HG02884 (cell line): ENCODE results near the gene RTP3.

ENCODE experiments used
- ATAC-seq: cut with Tn5 transposase; IDR thresholded peaks from one replicate; pipeline ENCODE4 v1.9.1; 2021; ENCODE audit warnings: mild to moderate bottlenecking, moderate library complexity; ENCODE audit not compliant: unreplicated experiment

Gene RTP3

GRCh38 chr3:46497556-46498265 is at the start of gene RTP3:
RTP3 (plus strand) TSS chr3:46497976; CDS start chr3:46498063, 87 bp downstream.
- ATAC-seq: no peak

- no peak for ATAC-seq
Measured at GRCh38 chr3:46448721-46449120, 49.1 kb upstream of the RTP3 start.

- ATAC-seq: no peak
Measured at GRCh38 chr3:46449755-46450552, 47.8 kb upstream of the RTP3 start.

- no peak for ATAC-seq
Measured at GRCh38 chr3:46453526-46454208, 44.1 kb upstream of the RTP3 start.

GRCh38 chr3:46454209-46454595 is 43.6 kb upstream of the RTP3 start:
- ATAC-seq: no peak

- no peak for ATAC-seq
Measured at GRCh38 chr3:46454606-46455005, 43.2 kb upstream of the RTP3 start.

GRCh38 chr3:46455231-46456115 is 42.3 kb upstream of the RTP3 start:
- no peak for ATAC-seq

- ATAC-seq: no peak
Measured at GRCh38 chr3:46456118-46456517, 41.7 kb upstream of the RTP3 start.

- ATAC-seq: no peak
Measured at GRCh38 chr3:46460051-46460450, 37.7 kb upstream of the RTP3 start.

- ATAC-seq: no peak
Measured at GRCh38 chr3:46462111-46462510, 35.7 kb upstream of the RTP3 start.

- no peak for ATAC-seq
Measured at GRCh38 chr3:46462511-46462910, 35.3 kb upstream of the RTP3 start.

GRCh38 chr3:46463120-46463867 is 34.5 kb upstream of the RTP3 start:
- no peak for ATAC-seq

- no peak for ATAC-seq
Measured at GRCh38 chr3:46463868-46464241, 33.9 kb upstream of the RTP3 start.

- ATAC-seq: no peak
Measured at GRCh38 chr3:46464326-46465195, 33.2 kb upstream of the RTP3 start, which contains the start of gene LTF. LTF (minus strand) TSS chr3:46464905; CDS start chr3:46464867, 38 bp downstream.

- no peak for ATAC-seq
Measured at GRCh38 chr3:46465196-46465520, 32.6 kb upstream of the RTP3 start.

GRCh38 chr3:46466273-46466672 is 31.5 kb upstream of the RTP3 start:
- no peak for ATAC-seq

GRCh38 chr3:46466871-46467403 is 30.8 kb upstream of the RTP3 start:
- ATAC-seq: no peak

- no peak for ATAC-seq
Measured at GRCh38 chr3:46467562-46467961, 30.2 kb upstream of the RTP3 start.
